ENCODE data around the gene RPL26.

GRCh38 chr17:8383143-8383822, at the start of gene RPL26:
- peak; percentile 100 for TF ChIP-seq TAF1 (IDR thresholded peaks at IDR 0.05; ENCODE audit: borderline replicate concordance, insufficient read depth, low read length)
- peak; percentile 76 for TF ChIP-seq FOXP2 (optimal IDR thresholded peaks at IDR 0.05; ENCODE audit: borderline replicate concordance, extremely low read depth, extremely low read length, insufficient read depth)

Measured in PFSK-1 (cell line).